AG09309 (cell line): ENCODE results near the gene VIL1.

ENCODE experiments used
- DNase-seq: peaks from one replicate; pipeline ENCODE4 v3.0.0-alpha.2; 2010; ENCODE audit warnings: low read depth
- H3K4me3 ChIP-seq: 2 replicates; pipeline ENCODE4 v1.5.1; 2011; ENCODE audit warnings: mild to moderate bottlenecking, low read depth, low read length, moderate library complexity; ENCODE audit not compliant: control insufficient read depth
- CTCF ChIP-seq: IDR thresholded peaks from 2 replicates; pipeline ENCODE4 v1.5.1; 2011; ENCODE audit warnings: mild to moderate bottlenecking, low read depth, low read length, inconsistent platforms; ENCODE audit not compliant: insufficient read depth, control insufficient read depth; ENCODE audit errors: missing control alignments

Gene VIL1

GRCh38 chr2:218429911-218430692, 11.2 kb downstream of the VIL1 start:
- no peak for TF ChIP-seq CTCF
- no peak overlapping the region for H3K4me3 ChIP-seq
- DNase-seq, result no peak

- no peak overlapping the region for H3K4me3 ChIP-seq
- TF ChIP-seq CTCF, result no peak
- no peak for DNase-seq
Observed at GRCh38 chr2:218430721-218431120, 11.8 kb downstream of the VIL1 start.

- H3K4me3 ChIP-seq, result no peak overlapping the region
- TF ChIP-seq CTCF, result no peak
- DNase-seq, result no peak
Observed at GRCh38 chr2:218431878-218432277, 13.0 kb downstream of the VIL1 start.

- DNase-seq, result no peak
- no peak for TF ChIP-seq CTCF
Observed at GRCh38 chr2:218432676-218433365, 13.9 kb downstream of the VIL1 start.

GRCh38 chr2:218434456-218434855, 15.5 kb downstream of the VIL1 start:
- TF ChIP-seq CTCF, result no peak
- H3K4me3 ChIP-seq, result no peak overlapping the region
- DNase-seq, result no peak

More at GRCh38 chr2:218432676-218433365, 13.9 kb downstream of the VIL1 start:
- H3K4me3 ChIP-seq, result no peak overlapping the region

GRCh38 chr2:218435003-218435982, 16.4 kb downstream of the VIL1 start:
- DNase-seq, result no peak
- no peak for TF ChIP-seq CTCF
- H3K4me3 ChIP-seq, result no peak overlapping the region
